ENCODE measurements around the gene PTPRM.

DNA sequence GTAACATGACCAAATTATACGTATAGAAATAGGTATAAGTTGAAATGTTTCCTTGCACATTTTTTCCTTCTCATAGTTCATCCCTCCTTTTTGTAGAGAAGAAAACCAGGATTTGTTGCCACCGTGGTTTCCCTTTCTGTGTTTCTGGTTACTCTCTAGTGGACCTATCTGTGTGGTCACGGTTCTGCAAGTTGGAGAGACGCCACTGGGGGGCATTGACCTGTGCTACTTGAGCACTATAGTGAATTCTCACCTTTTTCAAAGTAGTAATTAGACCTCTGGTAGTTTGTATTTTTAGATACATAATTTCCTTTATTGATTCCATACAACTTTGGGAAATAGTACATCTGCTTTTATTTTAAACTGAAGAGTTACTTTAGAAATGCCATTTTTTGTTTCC is 444.8 kb downstream of the PTPRM start:
- TF ChIP-seq CTCF (conservative IDR thresholded peaks at IDR 0.05; ENCODE audit: low read depth, low read length) (no peak), POLR2A (IDR thresholded peaks at IDR 0.05; ENCODE audit: low read depth, low read length) (no peak), MXI1 (IDR thresholded peaks at IDR 0.05; ENCODE audit: borderline replicate concordance, low read depth, low read length) (no peak), BHLHE40 (IDR thresholded peaks at IDR 0.05; ENCODE audit: low read depth, low read length) (no peak), RFX5 (IDR thresholded peaks at IDR 0.05; ENCODE audit: low read depth, low read length) (no peak), RCOR1 (IDR thresholded peaks at IDR 0.05; ENCODE audit: insufficient replicate concordance, low read length) (no peak), RAD21 (IDR thresholded peaks at IDR 0.05; ENCODE audit: low read length) (no peak)
- TF ChIP-seq, protein P1, sequence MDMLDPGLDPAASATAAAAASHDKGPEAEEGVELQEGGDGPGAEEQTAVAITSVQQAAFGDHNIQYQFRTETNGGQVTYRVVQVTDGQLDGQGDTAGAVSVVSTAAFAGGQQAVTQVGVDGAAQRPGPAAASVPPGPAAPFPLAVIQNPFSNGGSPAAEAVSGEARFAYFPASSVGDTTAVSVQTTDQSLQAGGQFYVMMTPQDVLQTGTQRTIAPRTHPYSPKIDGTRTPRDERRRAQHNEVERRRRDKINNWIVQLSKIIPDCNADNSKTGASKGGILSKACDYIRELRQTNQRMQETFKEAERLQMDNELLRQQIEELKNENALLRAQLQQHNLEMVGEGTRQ (IDR thresholded peaks at IDR 0.05; ENCODE audit: low read depth, low read length): no peak
